Panc1 (cell line): ENCODE data around the gene GORASP2. TPM values are rescaled to one million over a fixed set of nuclear protein-coding genes. Genes with fewer than 3 reads are reported as not detected.

Experiments used
- ATAC-seq: fragments of 200-7000 bp; cut with Tn5 transposase; 2 replicates; pipeline ENCODE4 v1.9.1; 2020; ENCODE audit warnings: mild to moderate bottlenecking, moderate library complexity
- BruUV-seq: library from RNA; stranded (reverse); fragments of 400-500 nt; replicated peaks from 2 replicates; lab custom pipeline; 2021; lab: Mats Ljungman, UMichigan
- CTCF ChIA-PET: fragments of 300-600 bp; sonication (Branson Sonifier 250); formaldehyde crosslinking; loops from one replicate; lab custom pipeline; 2022; ENCODE audit warnings: antibody characterized with exemption; lab: Charles Lee
- POLR2A ChIA-PET: fragments of 300-600 bp; sonication (Branson Sonifier 250); formaldehyde crosslinking; loops from one replicate; lab custom pipeline; 2022; ENCODE audit warnings: antibody characterized with exemption; lab: Charles Lee
- DNase-seq: peaks from one replicate; pipeline ENCODE4 v3.0.0-alpha.2; 2010; ENCODE audit warnings: low read depth, low spot score
- H3K27ac ChIP-seq: 2 replicates; pipeline ENCODE4 v1.5.1; 2011; ENCODE audit warnings: mild to moderate bottlenecking, low read length, inconsistent platforms
- H3K27me3 ChIP-seq: fragments of 200-500 bp; sonication (Bioruptor generic); 2 replicates; pipeline ENCODE4 v1.6.0; 2014; ENCODE audit warnings: low read length, inconsistent platforms; ENCODE audit not compliant: control insufficient read depth, insufficient read depth
- H3K36me3 ChIP-seq: fragments of 200-500 bp; sonication (Bioruptor generic); 2 replicates; pipeline ENCODE4 v1.5.1; 2014; ENCODE audit warnings: inconsistent platforms, mild to moderate bottlenecking, low read length, moderate library complexity; ENCODE audit not compliant: control insufficient read depth, insufficient read depth
- H3K4me1 ChIP-seq: 2 replicates; pipeline ENCODE4 v1.5.1; 2011; ENCODE audit warnings: inconsistent platforms, mild to moderate bottlenecking, low read length, moderate library complexity; ENCODE audit not compliant: control insufficient read depth, insufficient read depth
- H3K4me3 ChIP-seq, 2 experiments: 2 replicates each; pipeline ENCODE4 v1.5.1; 2011 to 2012; ENCODE audit warnings: low read depth in 2 of 2, low read length in 2 of 2, mild to moderate bottlenecking in 2 of 2, inconsistent platforms in 1 of 2, moderate library complexity in 1 of 2
- H3K9me3 ChIP-seq: fragments of 200-500 bp; sonication (Bioruptor generic); 2 replicates; pipeline ENCODE4 v1.5.1; 2014; ENCODE audit warnings: low read depth, mild to moderate bottlenecking, inconsistent platforms, low read length, moderate library complexity; ENCODE audit not compliant: control insufficient read depth, insufficient read depth
- CTCF ChIP-seq: fragments of 450-650 bp; IDR thresholded peaks from 2 replicates; pipeline ENCODE4 v1.5.1; 2017; ENCODE audit warnings: mild to moderate bottlenecking
- POLR2AphosphoS5 ChIP-seq: IDR thresholded peaks from 2 replicates; pipeline ENCODE4 v1.6.1; 2012; ENCODE audit warnings: mild to moderate bottlenecking, low read depth, low read length, moderate library complexity
- REST ChIP-seq, 2 experiments: IDR thresholded peaks; 2 replicates each; pipeline ENCODE4 v1.6.1; 2011 to 2012; ENCODE audit warnings: low read depth in 2 of 2, control low read depth in 1 of 2, low read length in 1 of 2, mild to moderate bottlenecking in 1 of 2, moderate library complexity in 1 of 2; ENCODE audit not compliant: insufficient read depth in 1 of 2
- SIN3A ChIP-seq: IDR thresholded peaks from 2 replicates; pipeline ENCODE4 v1.6.1; 2012; ENCODE audit warnings: low read depth, mild to moderate bottlenecking, low read length, moderate library complexity, borderline replicate concordance; ENCODE audit not compliant: insufficient read depth
- TCF7L2 ChIP-seq: IDR thresholded peaks from 2 replicates; pipeline ENCODE4 v1.6.1; 2011; ENCODE audit warnings: mild to moderate bottlenecking, low read depth, low read length, inconsistent platforms
- in situ Hi-C: cut with HindIII; loops from 2 replicates; pipeline ENCODE4 v1.10.0; 2016; ENCODE audit warnings: low sequenced_read_pairs, low pct_unique_long_range_greater_than_20kb
- intact Hi-C: fragments of 100-400 bp; cut with micrococcal nuclease; formaldehyde crosslinking; loops from one replicate; pipeline ENCODE4 v1.10.0; 2022; ENCODE audit not compliant: unreplicated experiment
- total RNA-seq: library from RNA; stranded (reverse); gene quantifications from one replicate; pipeline ENCODE4 v1.2.1, GENCODE V29; 2021; ENCODE audit not compliant: unreplicated experiment

Gene GORASP2
- total RNA-seq, 1 experiment from 2014 or later, result 62.5 TPM

GRCh38 chr2:170922634-170923494, 6.2 kb upstream of the GORASP2 start:
- H3K27me3 ChIP-seq, result no peaks in the 10 kb centered on the region
- ChIA-PET POLR2A (interaction anchor here (0.5 kb wide), 1 partner anchor 16 kb away, joined by 8 read pairs; no protein-coding TSS in a partner anchor), CTCF (interaction anchor here (0.6 kb wide), 1 partner anchor 360 kb away, joined by 5 read pairs; no protein-coding TSS in a partner anchor)
- no TSS peak for BruUV-seq
- H3K4me3 ChIP-seq, result no peak overlapping the region
- ATAC-seq, result no peak
- TF ChIP-seq REST (IDR thresholded peaks at IDR 0.05; ENCODE audit: insufficient read depth in 1 of 2, low read depth in 2 of 2, low read length in 1 of 2), result no peak
- TF ChIP-seq TCF7L2, result no peak
- no peak for TF ChIP-seq SIN3A
- no peak for TF ChIP-seq CTCF
- no peak overlapping the region for H3K27ac ChIP-seq
- in situ Hi-C loops (no loop called here), intact Hi-C loops (no loop called here)
- DNase-seq, result no peak
- H3K4me1 ChIP-seq, result no peaks in the 10 kb centered on the region
- no peaks in the 10 kb centered on the region for H3K36me3 ChIP-seq
- peaks cover 26% of the 10 kb centered on the region; the same call in 1 of the 2 replicates for H3K9me3 ChIP-seq

GRCh38 chr2:170923799-170924198, 5.3 kb upstream of the GORASP2 start:
- BruUV-seq, result no TSS peak
- in situ Hi-C loops, result no loop called here
- Histone ChIP-seq H3K36me3 (no peaks in the 10 kb centered on the region), H3K27ac (no peak overlapping the region), H3K4me3 (no peak overlapping the region), H3K4me1 (0 out of 2 replicates have a peak, but pooled peaks cover 3% of the 10 kb centered on the region), H3K9me3 (peaks cover 17% of the 10 kb centered on the region; the same call in 1 of the 2 replicates), H3K27me3 (no peaks in the 10 kb centered on the region)
- intact Hi-C loops, result no loop called here
- ChIA-PET CTCF (no interaction called here), POLR2A (interaction anchor here (0.5 kb wide), 1 partner anchor 17 kb away, joined by 8 read pairs; no protein-coding TSS in a partner anchor)
- TF ChIP-seq SIN3A (no peak), REST (IDR thresholded peaks at IDR 0.05; ENCODE audit: insufficient read depth in 1 of 2, low read depth in 2 of 2, low read length in 1 of 2) (no peak), POLR2AphosphoS5 (no peak), TCF7L2 (no peak), CTCF (no peak)
- ATAC-seq (no peak), DNase-seq (no peak)
